Measurements from ENCODE around the gene HIBADH.

GRCh38 chr7:27482219-27482618, 180.5 kb downstream of the HIBADH start:
- TF ChIP-seq POLR2A (IDR thresholded peaks at IDR 0.05) (no peak), CTCF (IDR thresholded peaks at IDR 0.05) (no peak)

All from testis (tissue), 2 donors.